IPS-18a (cell line): Measurements from ENCODE around the gene L3MBTL4.

Experiments used
- H3K27ac ChIP-seq: one replicate; pipeline ENCODE4 v1.5.1; 2013; ENCODE audit warnings: low read length
- H3K27me3 ChIP-seq: one replicate; pipeline ENCODE4 v1.6.1; 2013; ENCODE audit warnings: mild to moderate bottlenecking, low read length; ENCODE audit not compliant: control insufficient read depth, insufficient read depth
- H3K36me3 ChIP-seq: one replicate; pipeline ENCODE4 v1.6.1; 2013; ENCODE audit warnings: low read depth, low read length; ENCODE audit not compliant: control insufficient read depth
- H3K4me1 ChIP-seq: one replicate; pipeline ENCODE4 v1.6.1; 2013; ENCODE audit warnings: low read depth, low read length; ENCODE audit not compliant: control insufficient read depth
- H3K4me3 ChIP-seq: one replicate; pipeline ENCODE4 v1.5.1; 2013; ENCODE audit warnings: low read length
- H3K9ac ChIP-seq: one replicate; pipeline ENCODE4 v1.6.1; 2013; ENCODE audit warnings: mild to moderate bottlenecking, low read length, moderate library complexity
- H3K9me3 ChIP-seq: one replicate; pipeline ENCODE4 v1.6.1; 2013; ENCODE audit warnings: low read depth, low read length; ENCODE audit not compliant: control insufficient read depth

Gene L3MBTL4

DNA sequence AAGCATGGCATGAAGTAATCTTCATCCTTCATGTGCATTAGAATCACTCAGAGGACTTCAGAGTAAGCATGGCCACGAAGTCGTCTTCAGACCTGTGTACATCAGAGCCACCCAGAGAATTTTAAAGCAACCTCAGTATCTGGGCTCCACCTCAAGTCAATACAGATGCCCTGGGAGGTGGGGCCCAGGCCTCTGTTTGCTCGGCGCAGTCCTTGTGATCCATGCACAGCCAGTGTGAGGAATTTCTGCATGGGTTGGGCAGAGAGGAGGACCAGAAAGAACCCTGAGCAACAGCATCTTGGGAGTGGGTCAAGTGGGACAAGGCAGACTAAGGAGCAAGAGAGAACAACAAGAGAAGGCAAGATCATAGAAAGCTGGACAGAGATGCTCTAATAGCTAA is 299.0 kb downstream of the L3MBTL4 start:
- Histone ChIP-seq H3K9me3 (no peaks in the 10 kb centered on the region), H3K9ac (no peak overlapping the region), H3K36me3 (no peaks in the 10 kb centered on the region), H3K4me3 (no peak overlapping the region), H3K4me1 (peaks cover 8% of the 10 kb centered on the region), H3K27ac (no peak overlapping the region), H3K27me3 (no peaks in the 10 kb centered on the region)

DNA sequence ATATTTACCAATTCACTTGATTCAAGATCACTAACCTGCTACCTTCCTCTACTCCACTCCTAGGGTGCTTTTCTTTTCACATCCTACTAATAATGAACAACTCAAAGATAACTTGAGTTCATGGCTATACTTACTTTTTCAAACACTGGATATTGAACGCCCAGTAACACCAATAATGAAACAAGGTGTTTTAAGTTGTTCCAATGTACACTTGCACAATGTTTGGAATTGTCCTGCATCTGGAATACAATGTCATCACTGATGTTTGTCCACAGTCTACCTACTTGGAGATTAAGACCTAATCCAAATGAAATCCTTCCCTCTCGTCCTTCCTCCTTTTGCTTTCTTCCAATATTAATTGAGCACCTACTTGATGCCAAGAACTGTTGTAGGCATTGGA is 301.1 kb downstream of the L3MBTL4 start:
- H3K36me3 ChIP-seq = no peaks in the 10 kb centered on the region
- H3K27me3 ChIP-seq = no peaks in the 10 kb centered on the region
- H3K9me3 ChIP-seq = no peaks in the 10 kb centered on the region
- no peaks in the 10 kb centered on the region for H3K4me1 ChIP-seq
- no peak overlapping the region for H3K4me3 ChIP-seq
- H3K9ac ChIP-seq = no peak overlapping the region
- no peak overlapping the region for H3K27ac ChIP-seq

DNA sequence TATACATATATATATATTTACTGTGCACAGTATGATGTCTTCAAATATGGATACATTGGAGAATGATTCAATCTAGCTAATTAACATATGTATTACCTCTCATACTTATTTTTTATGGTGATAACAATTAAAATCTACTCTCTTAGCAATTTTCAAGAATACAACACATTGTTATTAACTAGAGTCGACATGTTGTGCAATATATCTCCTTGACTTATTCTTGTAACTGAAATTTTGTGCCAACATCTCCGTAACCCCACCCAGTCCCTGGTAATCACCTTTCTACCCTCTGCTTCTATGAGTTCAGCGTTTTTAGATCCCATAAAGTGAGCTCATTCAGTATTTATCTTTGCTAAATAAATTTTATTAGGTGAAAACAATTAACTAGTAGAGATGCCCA is 303.0 kb downstream of the L3MBTL4 start:
- Histone ChIP-seq H3K9me3 (no peaks in the 10 kb centered on the region), H3K9ac (no peak overlapping the region), H3K4me1 (no peaks in the 10 kb centered on the region), H3K27ac (no peak overlapping the region), H3K4me3 (no peak overlapping the region), H3K36me3 (no peaks in the 10 kb centered on the region), H3K27me3 (no peaks in the 10 kb centered on the region)

DNA sequence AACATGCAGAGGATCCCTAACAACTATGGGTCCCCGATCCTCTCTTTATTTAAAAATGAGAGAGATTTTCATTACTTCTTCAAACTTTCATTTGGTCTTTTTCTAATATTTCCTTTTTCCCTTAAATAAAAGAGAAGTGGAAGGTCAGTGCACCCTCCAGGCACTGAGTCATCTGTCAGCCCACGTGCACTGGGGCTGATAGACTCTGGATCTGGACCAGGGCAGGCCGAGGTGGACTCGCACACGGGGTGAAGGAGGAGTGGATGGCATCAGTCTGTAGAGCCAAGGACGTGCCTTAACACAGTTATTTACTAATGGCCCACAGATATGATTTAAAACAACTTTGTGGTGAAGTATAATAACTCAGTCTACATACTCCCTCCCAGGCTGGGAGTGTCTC is 305.0 kb downstream of the L3MBTL4 start:
- H3K4me3 ChIP-seq = no peak overlapping the region
- no peaks in the 10 kb centered on the region for H3K9me3 ChIP-seq

DNA sequence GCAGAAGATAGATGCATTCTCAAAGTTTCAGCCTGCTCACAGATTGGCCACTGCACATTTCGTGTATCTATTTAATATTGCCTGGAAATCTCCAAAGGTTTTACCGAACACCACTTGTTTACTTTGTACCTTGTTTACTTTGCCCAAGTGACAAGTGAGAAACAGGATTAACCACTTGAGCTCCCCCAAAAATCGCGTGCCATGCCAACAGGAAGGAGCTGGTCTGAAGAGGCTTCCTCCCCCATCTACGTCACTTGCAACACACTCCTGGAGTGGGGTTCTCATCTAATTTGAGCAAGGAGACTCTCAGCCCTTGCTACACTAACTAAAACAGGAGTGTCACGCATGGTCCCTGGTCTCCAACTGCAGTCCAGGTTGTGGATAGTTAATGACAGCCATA is 306.9 kb downstream of the L3MBTL4 start:
- H3K27me3 ChIP-seq = no peaks in the 10 kb centered on the region
- no peaks in the 10 kb centered on the region for H3K9me3 ChIP-seq
- no peak overlapping the region for H3K27ac ChIP-seq
- no peak overlapping the region for H3K4me3 ChIP-seq
- H3K36me3 ChIP-seq = no peaks in the 10 kb centered on the region
- H3K4me1 ChIP-seq = no peaks in the 10 kb centered on the region
- H3K9ac ChIP-seq = no peak overlapping the region

More for the DNA sequence above, 305.0 kb downstream of the L3MBTL4 start:
- Histone ChIP-seq H3K9ac (no peak overlapping the region), H3K4me1 (no peaks in the 10 kb centered on the region), H3K27me3 (no peaks in the 10 kb centered on the region), H3K36me3 (no peaks in the 10 kb centered on the region), H3K27ac (no peak overlapping the region)

DNA sequence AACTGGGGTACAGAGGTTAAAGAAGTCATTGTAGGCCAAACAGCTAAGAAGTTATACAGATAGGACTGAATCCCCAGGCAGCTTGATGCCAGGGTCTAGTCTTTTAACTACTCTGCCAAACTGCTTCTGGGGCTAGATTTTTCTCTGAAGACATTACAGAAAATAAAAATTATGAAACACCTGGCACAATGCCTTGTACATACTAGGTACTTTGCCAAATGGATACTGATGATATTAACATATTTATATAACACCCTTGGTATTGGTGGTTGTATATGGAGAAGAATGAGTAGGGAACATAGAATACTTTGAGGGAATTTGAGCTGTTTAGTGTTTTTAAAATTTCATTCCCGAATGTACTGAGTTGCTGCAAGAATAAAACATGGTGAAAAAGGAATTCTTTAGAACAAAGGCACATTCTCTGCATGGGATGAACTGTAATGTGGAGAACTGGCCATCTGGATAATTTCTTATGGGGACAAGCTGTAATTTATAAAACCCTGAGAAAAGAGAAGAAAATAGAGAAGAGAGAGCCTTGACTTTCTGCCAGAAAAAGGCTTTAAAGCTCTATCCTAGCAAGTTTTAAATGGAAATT is 308.5 kb downstream of the L3MBTL4 start:
- Histone ChIP-seq H3K4me1 (no peaks in the 10 kb centered on the region), H3K4me3 (no peak overlapping the region), H3K27me3 (no peaks in the 10 kb centered on the region)

DNA sequence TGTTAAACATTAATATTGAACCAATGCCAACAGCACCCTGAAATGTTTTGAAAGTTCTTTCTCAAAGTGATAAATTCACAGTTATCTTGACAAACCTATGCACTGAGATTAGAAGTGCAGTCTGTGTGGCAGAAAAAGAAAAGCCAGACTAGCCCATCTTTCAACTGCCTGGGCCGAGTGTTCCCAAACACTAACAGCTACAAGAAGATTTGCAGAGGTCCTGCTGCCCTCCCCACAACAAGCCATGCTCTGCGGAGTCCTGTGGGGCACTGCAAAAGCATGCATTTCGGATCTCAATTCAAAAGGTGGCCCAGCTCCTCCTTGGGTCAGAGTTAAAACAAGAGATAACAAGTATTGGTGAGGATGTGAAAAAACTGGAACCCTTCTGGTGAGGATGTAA is 311.0 kb downstream of the L3MBTL4 start:
- Histone ChIP-seq H3K36me3 (no peaks in the 10 kb centered on the region), H3K9ac (no peak overlapping the region), H3K4me1 (no peaks in the 10 kb centered on the region), H3K4me3 (no peak overlapping the region), H3K27ac (no peak overlapping the region), H3K27me3 (no peaks in the 10 kb centered on the region), H3K9me3 (no peaks in the 10 kb centered on the region)

More for the DNA sequence above, 308.5 kb downstream of the L3MBTL4 start:
- Histone ChIP-seq H3K36me3 (no peaks in the 10 kb centered on the region), H3K9ac (no peak overlapping the region), H3K27ac (no peak overlapping the region), H3K9me3 (no peaks in the 10 kb centered on the region)

DNA sequence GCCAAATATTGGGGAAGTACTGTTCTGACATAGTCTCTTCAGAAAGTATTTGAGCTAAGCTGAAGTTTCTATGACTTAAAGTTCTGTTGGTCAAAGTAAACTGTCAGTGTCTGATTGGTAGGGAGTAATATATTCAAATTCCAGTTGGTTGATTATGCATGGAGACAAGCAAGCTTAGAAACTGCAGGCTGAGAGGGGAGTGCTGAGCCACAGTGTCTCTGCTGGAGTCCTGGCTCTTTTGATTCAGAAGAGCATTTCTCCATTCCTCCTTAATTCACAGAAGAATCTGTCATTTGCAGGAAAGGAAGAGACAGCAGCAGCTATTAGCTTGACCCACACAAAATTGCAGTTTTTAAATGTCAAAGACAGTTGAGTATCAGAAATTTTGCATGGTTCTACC is 318.0 kb downstream of the L3MBTL4 start:
- Histone ChIP-seq H3K27me3 (no peaks in the 10 kb centered on the region), H3K9me3 (no peaks in the 10 kb centered on the region), H3K4me1 (peaks cover 7% of the 10 kb centered on the region), H3K27ac (no peak overlapping the region), H3K4me3 (no peak overlapping the region), H3K36me3 (no peaks in the 10 kb centered on the region), H3K9ac (no peak overlapping the region)

DNA sequence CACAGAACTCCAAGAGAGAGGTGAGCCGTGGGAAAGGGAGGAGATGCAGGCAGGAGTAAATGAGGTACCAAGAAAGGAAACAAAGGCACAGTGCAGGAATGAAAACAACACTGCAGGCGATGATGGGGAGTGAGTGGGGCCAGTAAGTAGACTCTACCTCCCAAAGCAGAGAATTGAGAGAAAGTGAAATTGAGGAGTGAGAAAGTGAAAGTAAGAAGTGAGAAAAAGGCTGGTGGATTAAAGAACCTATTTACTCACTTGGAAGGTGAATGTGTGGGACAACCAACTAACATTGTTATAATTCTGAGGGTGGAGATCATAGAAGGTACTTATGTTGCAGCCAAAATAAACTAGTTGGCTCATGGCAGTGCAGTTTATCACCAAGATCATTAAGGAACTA is 326.3 kb downstream of the L3MBTL4 start:
- H3K27ac ChIP-seq = no peak overlapping the region
- no peaks in the 10 kb centered on the region for H3K9me3 ChIP-seq
- H3K9ac ChIP-seq = no peak overlapping the region
- H3K4me3 ChIP-seq = no peak overlapping the region
- no peaks in the 10 kb centered on the region for H3K36me3 ChIP-seq
- no peaks in the 10 kb centered on the region for H3K4me1 ChIP-seq
- no peaks in the 10 kb centered on the region for H3K27me3 ChIP-seq

DNA sequence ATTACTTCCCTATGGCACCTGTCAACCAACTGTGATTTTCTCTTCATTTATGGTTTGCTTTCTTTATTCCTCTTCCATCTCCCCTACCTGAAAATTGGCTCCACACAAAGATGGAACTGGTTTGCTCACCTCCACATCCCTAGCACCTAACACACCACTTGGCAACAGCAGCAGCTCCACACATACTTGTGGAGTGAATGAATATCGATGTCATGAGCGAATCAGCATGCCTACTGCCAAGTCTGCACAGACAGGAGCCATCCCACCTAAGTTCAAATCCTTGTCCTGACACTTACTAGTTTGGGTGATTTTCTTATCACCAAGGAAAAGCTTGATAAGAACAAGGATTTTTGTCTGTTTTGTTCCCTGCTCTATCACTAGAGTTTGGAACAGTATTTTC is 328.0 kb downstream of the L3MBTL4 start:
- no peak overlapping the region for H3K27ac ChIP-seq
- H3K4me3 ChIP-seq = no peak overlapping the region
- H3K9me3 ChIP-seq = no peaks in the 10 kb centered on the region
- no peaks in the 10 kb centered on the region for H3K4me1 ChIP-seq
- H3K36me3 ChIP-seq = no peaks in the 10 kb centered on the region
- H3K27me3 ChIP-seq = no peaks in the 10 kb centered on the region
- H3K9ac ChIP-seq = no peak overlapping the region

DNA sequence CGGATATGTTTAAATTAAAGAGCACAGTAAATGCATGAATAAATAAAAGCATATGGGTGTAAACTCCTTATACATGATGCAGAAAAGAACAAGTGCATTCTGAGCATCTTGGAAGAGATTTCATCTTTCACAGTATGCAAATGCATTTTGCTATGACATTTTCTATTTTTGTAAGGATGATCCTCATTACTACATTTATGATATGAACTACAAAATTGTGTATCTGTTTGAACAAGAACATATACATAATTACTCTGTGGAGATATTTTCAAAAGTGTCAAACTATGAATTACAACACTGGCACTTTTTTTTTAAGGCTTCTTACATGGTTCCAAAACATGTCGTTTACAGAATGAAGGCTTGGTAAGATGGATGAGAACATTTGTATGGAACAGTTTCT is 335.3 kb downstream of the L3MBTL4 start:
- H3K4me1 ChIP-seq = no peaks in the 10 kb centered on the region
- H3K9me3 ChIP-seq = no peaks in the 10 kb centered on the region
- H3K27me3 ChIP-seq = no peaks in the 10 kb centered on the region
- H3K9ac ChIP-seq = no peak overlapping the region
- no peaks in the 10 kb centered on the region for H3K36me3 ChIP-seq
- H3K27ac ChIP-seq = no peak overlapping the region
- H3K4me3 ChIP-seq = no peak overlapping the region

DNA sequence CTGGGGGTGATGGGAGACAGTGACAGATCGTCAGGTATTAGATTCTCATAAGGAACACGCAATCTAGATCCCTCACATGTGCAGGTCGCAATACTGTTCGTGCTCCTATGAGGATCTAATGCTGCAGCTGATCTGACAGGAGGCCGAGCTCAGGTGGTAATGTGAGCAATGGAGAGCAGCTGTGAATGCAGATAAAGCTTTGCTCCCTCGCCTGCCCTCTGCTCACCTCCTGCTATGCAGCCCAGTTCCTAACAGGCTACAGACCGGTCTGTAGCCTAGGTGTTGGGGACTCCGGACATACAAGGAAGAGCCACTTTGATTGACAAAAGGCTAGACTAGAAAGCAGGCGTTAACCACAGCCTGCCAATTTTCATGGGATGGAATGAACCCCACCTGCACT is 335.8 kb downstream of the L3MBTL4 start:
- Histone ChIP-seq H3K27me3 (no peaks in the 10 kb centered on the region), H3K4me1 (no peaks in the 10 kb centered on the region), H3K9me3 (no peaks in the 10 kb centered on the region), H3K9ac (no peak overlapping the region), H3K36me3 (no peaks in the 10 kb centered on the region), H3K27ac (no peak overlapping the region), H3K4me3 (no peak overlapping the region)
